GM10248 (cell line): Measurements from ENCODE around the gene AMIGO1.

Source experiments
- CTCF ChIA-PET: fragments of 300-600 bp; sonication (Branson Sonifier 250); formaldehyde crosslinking; extraction: SDS; loops from one replicate; lab custom pipeline; 2021; ENCODE audit warnings: antibody characterized with exemption; lab: Yijun Ruan, JAX
- POLR2A ChIA-PET: fragments of 350-650 bp; sonication (Branson Sonifier 250); formaldehyde crosslinking; extraction: SDS; loops from one replicate; lab custom pipeline; 2020; ENCODE audit warnings: antibody characterized with exemption; lab: Yijun Ruan, JAX
- DNase-seq: peaks from one replicate; pipeline ENCODE4 v3.0.0; 2012; ENCODE audit errors: extremely low spot score
- TF ChIP-seq, protein P1 (sequence below): IDR thresholded peaks from 2 replicates; pipeline ENCODE4 v1.5.1; 2012; ENCODE audit warnings: mild to moderate bottlenecking, low read depth; ENCODE audit errors: extremely low read depth, missing control alignments, control extremely low read depth

Gene AMIGO1

DNA sequence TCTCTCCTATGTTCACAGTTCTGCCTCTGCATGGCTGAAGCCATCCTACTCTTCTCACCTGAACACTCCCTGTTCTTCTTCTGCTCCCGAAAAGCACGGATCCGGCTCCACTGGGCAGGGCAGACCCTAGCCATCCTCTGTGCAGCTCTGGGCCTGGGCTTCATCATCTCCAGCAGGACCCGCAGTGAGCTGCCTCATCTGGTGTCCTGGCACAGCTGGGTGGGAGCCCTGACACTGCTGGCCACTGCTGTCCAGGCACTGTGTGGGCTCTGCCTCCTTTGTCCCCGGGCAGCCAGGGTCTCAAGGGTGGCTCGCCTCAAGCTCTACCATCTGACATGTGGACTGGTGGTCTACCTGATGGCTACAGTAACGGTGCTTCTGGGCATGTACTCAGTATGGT lies 13.8 kb downstream of the AMIGO1 start:
- POLR2A ChIA-PET = no interaction called here
- no peak for DNase-seq
- TF ChIP-seq, protein P1, sequence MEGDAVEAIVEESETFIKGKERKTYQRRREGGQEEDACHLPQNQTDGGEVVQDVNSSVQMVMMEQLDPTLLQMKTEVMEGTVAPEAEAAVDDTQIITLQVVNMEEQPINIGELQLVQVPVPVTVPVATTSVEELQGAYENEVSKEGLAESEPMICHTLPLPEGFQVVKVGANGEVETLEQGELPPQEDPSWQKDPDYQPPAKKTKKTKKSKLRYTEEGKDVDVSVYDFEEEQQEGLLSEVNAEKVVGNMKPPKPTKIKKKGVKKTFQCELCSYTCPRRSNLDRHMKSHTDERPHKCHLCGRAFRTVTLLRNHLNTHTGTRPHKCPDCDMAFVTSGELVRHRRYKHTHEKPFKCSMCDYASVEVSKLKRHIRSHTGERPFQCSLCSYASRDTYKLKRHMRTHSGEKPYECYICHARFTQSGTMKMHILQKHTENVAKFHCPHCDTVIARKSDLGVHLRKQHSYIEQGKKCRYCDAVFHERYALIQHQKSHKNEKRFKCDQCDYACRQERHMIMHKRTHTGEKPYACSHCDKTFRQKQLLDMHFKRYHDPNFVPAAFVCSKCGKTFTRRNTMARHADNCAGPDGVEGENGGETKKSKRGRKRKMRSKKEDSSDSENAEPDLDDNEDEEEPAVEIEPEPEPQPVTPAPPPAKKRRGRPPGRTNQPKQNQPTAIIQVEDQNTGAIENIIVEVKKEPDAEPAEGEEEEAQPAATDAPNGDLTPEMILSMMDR = no peak
- CTCF ChIA-PET = interaction anchor here (0.9 to 43.8 kb wide), 5 partner anchors 12 to 330 kb away, joined by 3 to 1898 read pairs (median 50); partner anchors contain the start of genes AMIGO1, ATXN7L2 and GPR61

DNA sequence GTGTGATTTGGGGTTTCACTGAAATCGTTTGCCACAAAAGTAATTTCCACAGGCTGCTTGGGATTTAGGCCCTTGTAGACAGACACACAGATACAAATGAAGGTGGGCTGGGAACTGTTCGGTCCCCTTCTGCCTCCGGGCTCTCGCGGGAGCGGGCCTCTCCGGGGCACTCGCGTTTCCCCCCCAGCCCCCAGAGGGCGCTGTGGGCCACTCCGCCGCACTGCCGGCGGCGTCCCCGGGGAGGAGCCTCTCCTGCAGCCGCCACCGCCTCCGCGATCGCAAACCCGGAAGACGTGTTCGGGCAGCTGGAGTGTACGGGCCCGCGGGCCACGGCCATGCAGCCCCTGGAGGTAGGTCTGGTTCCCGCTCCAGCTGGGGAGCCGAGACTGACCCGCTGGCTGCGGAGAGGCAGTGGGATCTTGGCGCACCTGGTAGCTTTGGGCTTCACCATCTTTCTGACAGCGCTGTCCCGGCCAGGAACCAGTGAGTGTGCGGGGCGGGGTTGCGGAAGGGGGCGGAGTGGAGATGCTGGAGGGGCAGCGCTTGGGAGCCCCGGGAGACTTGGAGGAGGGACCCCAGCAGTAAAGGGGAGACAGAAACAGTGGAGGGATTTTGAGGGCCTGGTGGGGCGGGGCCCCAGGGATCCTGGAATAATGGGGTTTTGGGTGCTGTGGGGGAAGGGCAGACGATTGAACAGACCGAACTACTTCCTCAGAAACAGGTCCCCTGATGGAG lies 15.6 kb downstream of the AMIGO1 start, which contains the start of gene CYB561D1:
Gene CYB561D1 (plus strand): TSS at position 290 of the 735 bp plus-strand sequence. CDS start 46 bp downstream, at position 336.
- CTCF ChIA-PET = interaction anchor here (0.6 to 43.8 kb wide), 27 partner anchors 10 to 526 kb away, joined by 3 to 1898 read pairs (median 4); partner anchors contain the start of genes AMIGO1, ATXN7L2, GPR61 and GSTM4
- POLR2A ChIA-PET = interaction anchor here (1.1 to 1.2 kb wide), 2 partner anchors 38 to 41 kb away, joined by 3 to 5 read pairs; no protein-coding TSS in a partner anchor
- DNase-seq = peak; percentile 94
- TF ChIP-seq, protein P1 = peak; percentile 74

DNA sequence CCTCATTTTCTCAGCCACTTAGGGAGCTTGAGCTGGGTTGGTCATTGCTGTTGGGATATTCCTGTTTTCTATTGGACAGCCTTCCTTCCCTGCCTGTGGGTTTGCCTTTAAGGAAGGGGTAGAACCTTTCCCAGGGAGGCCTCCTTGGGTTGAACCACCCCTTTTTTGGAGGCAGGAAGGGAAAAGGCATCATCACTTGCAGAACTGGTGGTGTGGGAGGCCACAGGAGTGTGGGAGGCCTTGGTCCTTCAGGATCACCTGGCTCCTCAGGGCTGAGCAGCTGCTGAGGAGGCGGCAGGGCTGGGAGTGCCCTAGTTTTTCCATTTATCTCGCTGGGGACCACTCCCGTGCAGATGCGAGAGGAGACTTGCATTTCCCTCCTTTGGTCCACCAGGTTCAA lies 16.3 kb downstream of the AMIGO1 start:
- ChIA-PET CTCF (interaction anchor here (0.8 to 43.8 kb wide), 15 partner anchors 10 to 294 kb away, joined by 3 to 1898 read pairs (median 6); partner anchors contain the start of genes AMIGO1, ATXN7L2, GPR61 and PSMA5), POLR2A (interaction anchor here (0.6 to 1.2 kb wide), 2 partner anchors 42 to 967 kb away, joined by 3 to 5 read pairs; no protein-coding TSS in a partner anchor)
- TF ChIP-seq, protein P1 = no peak
- no peak for DNase-seq

DNA sequence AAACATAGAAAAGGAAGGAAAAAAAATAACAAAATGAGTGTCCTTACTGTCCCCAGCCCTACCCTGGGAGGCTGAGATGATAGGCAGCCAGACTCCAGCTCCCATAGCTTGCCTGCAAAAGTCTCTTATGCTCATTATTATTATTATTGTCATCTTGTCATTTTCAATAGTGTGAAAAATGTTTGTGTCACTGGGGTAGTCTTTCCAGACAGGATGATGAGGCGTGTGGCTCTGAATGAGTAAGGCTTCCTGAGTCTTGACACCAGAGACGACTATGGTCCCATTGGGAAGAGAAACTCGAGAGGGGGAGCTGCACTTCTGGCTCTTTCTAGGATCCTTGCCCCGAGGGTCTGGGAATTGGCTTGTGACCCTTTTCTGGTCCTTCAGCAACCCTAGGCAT lies 16.7 kb downstream of the AMIGO1 start:
- CTCF ChIA-PET = interaction anchor here (0.6 to 43.8 kb wide), 16 partner anchors 6 to 492 kb away, joined by 3 to 1898 read pairs (median 6); partner anchors contain the start of genes AHCYL1, AMIGO1, ATXN7L2 and GPR61
- TF ChIP-seq, protein P1 = no peak
- POLR2A ChIA-PET = interaction anchor here (0.6 to 1.2 kb wide), 2 partner anchors 42 to 967 kb away, joined by 3 to 5 read pairs; no protein-coding TSS in a partner anchor
- DNase-seq = no peak

DNA sequence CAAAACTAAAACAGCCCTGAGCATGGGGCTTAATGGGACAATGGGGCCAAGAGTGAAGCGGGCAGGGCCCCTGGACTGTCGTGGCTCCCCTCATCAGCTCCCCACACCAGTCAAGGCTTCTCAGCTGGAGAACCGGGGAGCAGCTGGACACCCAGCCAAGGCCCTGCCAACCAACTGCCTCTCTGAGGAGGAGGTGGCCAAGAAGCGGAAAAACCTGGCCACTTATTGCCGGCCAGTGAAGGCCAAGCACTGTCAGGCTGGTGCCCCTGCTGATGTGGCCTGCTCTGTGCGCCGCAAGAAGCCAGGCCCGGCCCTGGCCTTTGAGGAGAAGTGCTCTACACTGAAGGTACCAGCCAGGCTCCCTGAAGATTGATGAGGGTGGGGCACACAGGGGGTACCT lies 18.2 kb downstream of the AMIGO1 start:
- ChIA-PET CTCF (interaction anchor here (0.7 to 43.8 kb wide), 14 partner anchors 8 to 235 kb away, joined by 3 to 1898 read pairs (median 4); partner anchors contain the start of genes AMIGO1, GNAI3 and GPR61), POLR2A (interaction anchor here (2.0 kb wide), 1 partner anchor 41 kb away, joined by 6 read pairs; no protein-coding TSS in a partner anchor)
- TF ChIP-seq, protein P1 = no peak

DNA sequence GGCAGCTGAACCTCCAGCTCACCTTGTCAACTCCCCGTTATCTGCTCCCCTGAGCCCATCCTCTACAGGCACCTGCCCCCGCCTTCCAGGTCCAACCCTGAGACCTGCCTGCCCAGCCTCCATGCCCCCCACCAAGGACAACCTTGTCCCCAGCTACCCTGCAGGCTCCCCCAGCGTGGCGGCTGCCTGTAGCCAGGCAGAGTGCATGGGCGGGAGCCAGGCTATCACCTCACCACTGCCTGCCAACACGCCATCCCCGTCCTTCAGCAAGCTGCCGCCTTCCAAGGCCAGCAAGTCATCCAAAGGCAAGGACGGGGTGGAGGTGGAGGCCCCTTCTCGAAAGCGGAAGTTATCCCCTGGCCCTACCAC lies 18.6 kb downstream of the AMIGO1 start:
- ChIA-PET CTCF (interaction anchor here (0.7 to 43.8 kb wide), 22 partner anchors 8 to 519 kb away, joined by 3 to 1898 read pairs (median 4); partner anchors contain the start of genes AMIGO1, GNAI3, GPR61 and PSRC1), POLR2A (interaction anchor here (2.0 kb wide), 1 partner anchor 41 kb away, joined by 6 read pairs; no protein-coding TSS in a partner anchor)
- TF ChIP-seq, protein P1 = no peak
- DNase-seq = no peak

More for the DNA sequence above, 18.2 kb downstream of the AMIGO1 start:
- no peak for DNase-seq
